Measurements from ENCODE around the gene SEL1L3. TPM values are rescaled to one million over a fixed set of nuclear protein-coding genes. Genes with fewer than 3 reads are reported as not detected.

Gene SEL1L3
- total RNA-seq, 1 donor from 2014 or later = 221 TPM

GRCh38 chr4:25818371-25818871 is 44.4 kb downstream of the SEL1L3 start:
- DNase-seq (ENCODE audit: low spot score) = no peak

DNA sequence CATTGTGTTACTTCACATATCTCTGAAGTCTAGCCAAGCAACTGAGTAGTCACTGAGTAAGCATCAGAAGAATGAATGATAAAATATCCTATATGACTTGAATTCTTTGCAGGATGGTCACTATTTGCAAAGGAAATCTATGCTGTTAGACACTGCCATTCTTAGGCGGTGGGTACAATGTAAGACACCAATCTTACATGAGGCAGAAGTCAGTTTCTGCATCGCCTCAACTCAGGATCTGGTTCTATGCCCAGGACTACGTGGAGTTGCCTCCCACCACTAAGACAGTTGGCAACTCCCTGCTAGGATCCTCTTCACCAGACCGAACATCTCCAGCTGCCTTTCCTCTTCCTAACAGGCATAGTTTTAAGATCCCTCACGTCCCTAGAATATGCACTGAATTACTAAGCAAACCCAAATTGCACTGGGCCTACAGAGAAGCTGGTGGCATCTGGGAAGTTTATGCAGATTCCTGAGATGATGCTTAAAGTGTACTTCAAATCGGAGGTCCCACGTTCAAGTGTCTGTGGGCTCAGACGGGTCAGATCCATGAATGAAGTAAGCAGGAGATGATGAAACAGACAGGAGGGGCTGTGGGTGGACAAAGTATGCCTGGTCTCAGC is 45.6 kb downstream of the SEL1L3 start:
- DNase-seq (ENCODE audit: low spot score) = no peak

DNA sequence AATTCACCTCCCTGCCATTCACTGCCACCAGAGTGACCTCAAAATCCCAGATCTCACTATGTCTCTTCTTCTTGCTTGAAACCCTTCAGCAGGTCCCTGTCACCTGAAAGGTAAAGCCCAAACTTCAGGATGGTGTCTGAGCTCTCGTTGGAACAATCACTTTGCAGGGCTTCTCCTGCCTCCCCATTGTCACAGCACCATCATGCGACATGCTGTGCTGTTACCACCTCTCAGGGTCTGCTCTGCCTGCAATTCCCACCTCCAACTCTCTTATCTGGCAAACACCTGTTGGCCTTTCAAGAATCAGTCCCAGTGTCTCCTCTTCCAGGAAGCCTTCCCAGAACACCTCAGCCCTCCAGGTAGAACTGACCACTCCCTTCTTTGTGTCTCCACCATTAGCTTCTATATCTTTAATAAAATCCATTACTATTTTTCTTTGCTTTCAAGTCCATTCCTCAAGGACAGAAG is 46.2 kb downstream of the SEL1L3 start:
- no peak for DNase-seq (ENCODE audit: low spot score)

DNA sequence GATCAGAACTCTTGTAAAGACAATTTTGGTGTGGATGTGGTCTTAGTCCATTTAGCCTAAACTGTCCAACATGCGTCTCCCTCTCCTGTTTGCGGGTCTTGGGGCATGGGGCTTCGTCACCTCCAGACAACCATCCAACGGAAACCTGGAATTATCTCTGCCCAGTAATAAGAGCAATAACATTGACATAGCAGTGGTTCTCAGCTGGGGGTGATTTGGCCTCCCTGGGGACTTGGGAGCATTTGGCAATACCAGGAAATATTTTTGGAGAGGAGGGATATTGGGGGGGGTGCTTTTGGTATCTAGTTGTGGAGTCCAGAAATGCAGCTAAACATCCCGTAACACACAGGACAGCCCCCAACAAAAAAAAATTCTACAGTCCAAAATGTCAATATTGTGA is 47.2 kb downstream of the SEL1L3 start:
- DNase-seq (ENCODE audit: low spot score) = no peak

GRCh38 chr4:25814301-25815136 is 48.3 kb downstream of the SEL1L3 start:
- peak; percentile 67 for DNase-seq (ENCODE audit: low spot score)

DNA sequence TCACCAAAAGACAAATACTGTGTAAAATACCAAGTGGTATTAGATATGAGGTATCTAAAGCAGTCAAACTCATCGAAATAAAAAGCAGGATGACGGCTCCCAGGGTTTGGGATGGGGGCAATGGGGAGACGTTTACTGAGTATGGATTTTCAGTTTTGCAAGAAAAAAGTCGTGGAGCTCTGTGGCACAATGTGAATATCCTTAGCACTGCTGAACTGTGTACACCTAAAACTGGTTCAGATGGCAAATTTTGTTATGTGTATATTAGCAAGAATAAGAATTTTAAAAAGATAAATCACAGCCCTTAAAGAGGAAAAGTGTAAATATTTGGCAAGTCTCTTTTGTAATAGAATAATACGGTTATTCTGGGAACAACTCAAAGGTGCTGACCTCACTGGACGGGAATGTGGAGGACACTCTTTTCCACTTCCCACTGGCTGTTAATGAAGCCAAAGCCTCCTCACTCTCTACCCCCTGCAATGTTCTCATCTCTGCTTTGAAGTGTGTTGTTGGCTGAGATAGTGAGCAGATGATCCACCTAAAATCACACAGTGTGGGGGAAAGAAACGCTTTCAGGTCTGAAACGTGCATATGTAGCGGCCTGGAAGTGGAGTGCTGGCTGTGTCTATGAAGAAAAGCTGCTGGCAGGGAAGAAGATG is 49.2 kb downstream of the SEL1L3 start:
- DNase-seq (ENCODE audit: low spot score) = no peak

- DNase-seq (ENCODE audit: low spot score) = no peak
Measured at GRCh38 chr4:25811841-25812240, 50.9 kb downstream of the SEL1L3 start.

DNA sequence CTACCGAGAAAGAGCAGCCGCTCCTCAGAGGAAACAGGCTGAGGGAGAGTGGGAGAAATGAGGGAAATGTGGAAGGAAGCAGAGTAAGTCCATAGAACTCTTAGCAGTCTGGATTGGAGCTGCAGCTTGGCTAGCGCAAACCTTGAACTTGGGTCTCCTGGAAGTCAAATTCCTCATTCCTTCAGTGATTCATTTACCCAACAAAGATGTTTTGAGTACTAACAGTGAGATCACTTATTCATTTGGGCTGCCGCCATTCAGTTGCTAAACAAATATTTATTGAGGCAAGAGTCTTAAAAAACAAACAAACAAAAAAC is 51.5 kb downstream of the SEL1L3 start:
- DNase-seq (ENCODE audit: low spot score) = no peak

DNA sequence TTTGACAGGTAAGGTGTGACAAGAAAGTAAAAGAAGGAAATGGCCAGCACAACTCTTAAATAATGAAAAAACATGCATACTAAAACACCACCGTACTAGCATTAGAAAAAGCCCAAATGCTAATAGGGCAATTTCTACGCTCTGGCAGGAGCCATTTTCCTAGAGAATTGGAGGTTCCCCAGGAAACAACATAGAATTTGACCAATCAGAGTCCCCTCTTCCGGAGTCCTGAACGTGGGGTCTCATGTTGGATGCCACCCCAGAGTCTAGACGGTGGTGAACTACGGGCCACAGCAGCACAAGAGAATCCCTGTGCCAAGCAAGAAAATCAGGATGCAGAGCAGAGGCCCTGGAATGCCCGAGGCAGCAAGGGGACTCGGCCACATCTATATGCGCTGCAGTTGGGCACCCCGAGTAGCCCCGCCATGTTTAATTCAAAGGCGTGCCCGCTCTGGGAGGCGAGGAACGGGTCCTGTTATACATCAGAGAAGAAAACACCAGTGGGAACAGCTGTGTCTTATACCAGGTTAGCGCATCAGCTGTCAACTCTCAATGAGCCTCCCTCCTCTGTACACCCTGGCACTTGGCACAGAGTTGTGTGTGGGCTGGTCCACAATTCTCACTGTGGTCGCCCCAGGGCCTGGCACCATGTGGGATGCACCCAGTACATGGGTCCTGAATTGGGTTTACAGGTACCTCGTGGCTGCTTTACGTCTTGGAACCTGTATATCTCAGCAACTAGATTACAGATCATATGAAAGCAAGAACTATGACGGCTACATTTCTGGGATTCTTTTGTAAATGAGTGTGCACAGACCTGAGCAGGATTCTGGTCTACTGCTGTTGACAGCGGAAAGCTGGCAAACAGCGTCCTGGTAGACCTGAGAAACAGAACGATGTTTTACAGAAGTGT is 52.1 kb downstream of the SEL1L3 start:
- no peak for DNase-seq (ENCODE audit: low spot score)

- DNase-seq (ENCODE audit: low spot score) = peak; percentile 55
Measured at GRCh38 chr4:25809996-25810395, 52.8 kb downstream of the SEL1L3 start.

DNA sequence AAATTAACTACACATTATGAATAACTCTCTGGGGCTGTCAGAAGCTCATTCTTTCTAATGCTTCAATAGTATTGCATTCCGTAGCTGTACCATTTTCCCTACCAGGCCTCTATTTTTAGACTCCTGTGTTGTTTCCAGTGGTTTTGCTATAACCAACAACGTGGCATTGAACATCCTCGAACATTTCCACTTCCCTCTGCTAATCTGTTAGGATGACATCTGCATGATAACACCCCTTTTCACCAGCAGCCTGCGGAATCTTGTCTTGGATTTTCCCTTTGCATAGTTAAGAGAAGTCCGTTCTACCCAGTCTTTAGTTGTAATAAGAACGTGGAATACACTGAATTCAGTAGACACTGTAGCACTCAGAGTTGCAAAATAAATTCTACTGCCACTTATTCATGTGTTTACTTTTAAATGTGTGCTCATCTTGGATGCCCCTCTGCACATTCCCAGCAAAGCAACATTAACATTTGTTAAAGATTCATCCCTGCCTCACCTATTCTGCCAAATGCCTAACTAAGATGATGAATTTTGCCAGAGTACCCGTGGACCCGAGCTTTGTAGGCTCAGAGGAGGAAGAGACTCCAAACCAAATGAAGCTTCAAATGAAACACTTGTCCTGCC is 55.6 kb downstream of the SEL1L3 start:
- DNase-seq (ENCODE audit: low spot score) = no peak

- no peak for DNase-seq (ENCODE audit: low spot score)
Measured at GRCh38 chr4:25805255-25805860, 57.4 kb downstream of the SEL1L3 start.

DNA sequence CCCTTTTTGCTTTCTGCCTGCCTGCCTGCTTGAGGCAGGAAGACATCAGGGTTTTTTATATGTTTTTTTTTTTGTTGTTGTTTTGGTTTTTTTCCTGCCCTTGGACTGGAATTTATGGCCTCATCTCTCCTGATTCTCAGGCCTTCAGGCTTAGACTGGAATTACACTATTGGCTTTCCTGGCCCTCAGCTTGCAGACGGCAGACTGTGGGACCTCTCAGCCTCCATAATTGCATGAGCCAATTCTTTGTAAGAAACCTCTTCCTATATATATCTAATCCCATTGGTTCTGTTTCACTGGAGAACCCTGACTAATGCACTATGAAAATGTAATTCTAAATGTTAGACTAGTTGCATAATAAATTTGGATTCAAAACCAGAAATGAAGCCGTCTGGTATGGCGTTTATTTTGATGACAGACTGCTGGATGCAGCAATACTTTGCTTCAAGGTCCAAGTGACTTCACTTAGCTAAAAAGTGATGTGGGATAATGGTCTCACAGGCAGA is 59.0 kb downstream of the SEL1L3 start:
- no peak for DNase-seq (ENCODE audit: low spot score)

DNA sequence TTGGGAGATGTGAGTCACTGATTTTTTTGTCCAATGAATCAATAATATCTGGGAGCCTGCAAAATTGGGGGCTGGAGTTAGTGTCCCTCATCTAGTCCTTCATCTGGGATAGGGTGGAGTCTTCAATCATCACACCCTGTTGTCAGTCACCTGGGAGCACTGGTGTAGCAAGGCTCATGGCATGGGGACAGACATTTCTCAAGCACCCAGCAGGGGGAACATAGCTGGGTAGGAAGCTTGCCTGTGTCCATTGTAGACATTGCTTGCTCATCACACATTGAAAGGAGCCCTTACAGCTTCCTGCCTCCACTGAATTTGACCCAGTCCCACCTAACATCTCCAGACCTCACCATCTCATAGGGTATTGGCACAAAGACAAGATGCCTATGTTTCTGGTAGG is 61.2 kb downstream of the SEL1L3 start:
- no peak for DNase-seq (ENCODE audit: low spot score)

DNA sequence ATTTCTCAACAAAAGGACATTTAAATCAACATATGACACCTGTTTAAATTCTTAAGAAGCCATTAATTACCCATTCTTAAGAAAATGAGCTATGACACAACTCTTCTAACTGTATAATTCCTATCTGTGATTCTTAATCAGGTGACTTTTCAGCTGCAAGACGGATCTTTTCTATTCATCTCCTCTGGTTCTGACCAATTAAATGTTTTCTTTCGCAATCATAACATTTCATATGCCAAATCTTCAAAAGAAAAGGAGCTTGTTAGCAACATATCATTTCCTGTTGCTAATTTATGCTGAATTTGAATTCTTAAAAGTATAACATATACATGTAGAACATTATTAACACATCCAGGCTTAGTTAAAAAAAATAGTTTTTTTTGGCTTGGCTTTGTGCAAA is 62.5 kb downstream of the SEL1L3 start:
- DNase-seq (ENCODE audit: low spot score) = no peak

DNA sequence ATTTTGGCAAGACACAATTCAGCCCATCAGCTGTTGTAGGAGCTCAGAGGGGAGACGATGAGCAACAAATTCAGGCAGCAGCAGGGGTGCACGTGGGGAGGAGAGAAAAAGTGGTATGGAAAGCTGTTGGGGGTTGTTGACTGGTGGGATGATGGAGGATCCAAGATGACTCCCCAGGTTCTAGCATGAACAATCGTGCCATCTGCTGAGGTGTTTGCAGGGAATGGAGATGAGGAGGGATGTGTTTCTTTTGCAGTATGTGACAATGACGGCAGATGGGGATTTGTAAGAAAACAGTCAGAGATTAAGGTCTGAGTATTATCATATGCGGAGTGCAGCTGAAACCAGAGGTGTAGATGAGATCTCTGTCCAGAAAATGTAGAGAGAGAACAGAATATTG is 63.3 kb downstream of the SEL1L3 start:
- no peak for DNase-seq (ENCODE audit: low spot score)

DNA sequence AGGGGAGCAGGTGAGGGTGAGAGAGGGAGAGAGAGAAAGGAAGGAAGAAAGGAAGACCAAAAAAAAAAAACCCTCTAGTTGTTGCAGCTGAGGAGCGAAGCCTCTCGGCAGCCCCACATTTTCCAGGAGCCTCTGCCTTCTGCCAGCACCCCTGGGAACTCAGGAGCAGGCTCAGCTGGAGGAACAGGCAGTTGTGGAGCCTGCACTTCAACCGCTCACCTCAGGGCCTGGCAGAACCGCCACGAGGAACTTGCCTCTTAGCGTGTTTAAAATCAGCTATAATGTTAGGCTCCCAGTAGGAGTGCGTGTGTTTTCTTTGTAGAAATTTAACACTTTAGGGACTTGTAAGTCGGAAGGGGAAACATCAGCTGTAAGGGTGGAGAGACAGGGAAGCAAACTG is 65.7 kb downstream of the SEL1L3 start:
- no peak for DNase-seq (ENCODE audit: low spot score)

DNA sequence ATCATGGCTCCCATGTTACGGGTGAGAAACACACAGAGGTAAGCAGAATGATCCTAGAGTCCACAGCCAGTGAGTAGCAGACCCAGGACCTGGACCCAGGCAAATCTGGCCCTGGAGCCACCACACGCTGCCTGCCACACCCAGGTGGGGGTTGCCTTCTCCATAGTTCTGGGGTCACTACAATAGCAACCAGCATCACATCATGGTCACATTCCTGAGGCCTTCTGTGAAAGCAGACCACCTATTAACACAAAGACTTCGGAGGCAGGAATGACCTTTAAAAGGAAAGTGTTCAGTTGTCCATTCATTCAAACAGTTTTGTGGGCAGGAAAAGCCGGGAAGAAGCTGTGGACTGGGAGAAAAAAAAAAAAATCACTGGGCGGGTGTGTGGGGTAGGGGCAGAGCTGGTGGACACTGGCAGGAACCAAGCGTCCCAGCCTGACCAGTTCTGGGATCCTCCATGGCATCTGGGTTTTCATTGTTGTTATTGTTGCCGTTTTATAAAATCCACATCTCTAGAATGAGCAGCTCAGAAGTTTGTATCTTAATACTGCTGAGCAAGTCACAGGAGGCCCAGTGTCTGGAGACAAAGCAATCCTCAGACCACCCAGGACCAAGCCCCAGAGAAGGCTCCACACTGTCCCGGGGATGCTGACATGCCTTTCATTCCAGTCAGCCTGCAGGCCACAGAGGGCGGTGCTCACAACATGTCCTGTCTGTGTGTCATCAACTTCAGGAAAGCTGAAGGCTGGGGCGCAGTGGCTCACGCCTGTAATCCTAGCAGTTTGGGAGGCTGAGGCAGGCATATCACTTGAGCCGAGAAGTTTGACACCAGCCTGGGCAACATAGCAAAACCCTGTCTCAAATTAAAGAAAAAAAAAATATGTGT is 67.0 kb downstream of the SEL1L3 start:
- DNase-seq (ENCODE audit: low spot score) = no peak

GRCh38 chr4:25795091-25795490 is 67.7 kb downstream of the SEL1L3 start:
- DNase-seq (ENCODE audit: low spot score) = no peak

DNA sequence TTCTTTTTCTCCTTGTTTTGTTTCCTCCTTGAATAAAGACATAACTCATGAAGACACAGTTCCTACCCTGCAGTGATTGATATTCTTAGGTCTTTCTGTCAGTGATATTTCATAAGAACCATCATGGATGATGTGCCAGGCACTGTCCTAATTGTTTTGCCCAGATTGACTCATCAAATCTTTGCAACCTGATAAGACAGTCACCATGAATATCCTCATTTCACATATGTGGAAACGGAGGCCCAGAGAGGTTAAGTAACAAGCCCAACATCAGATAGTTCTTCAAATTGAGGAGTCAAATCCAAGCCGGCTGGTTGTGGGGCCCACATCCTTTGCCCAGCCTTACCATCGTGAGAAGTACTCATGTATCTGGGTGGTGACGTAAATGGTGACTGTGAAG is 69.9 kb downstream of the SEL1L3 start:
- DNase-seq (ENCODE audit: low spot score) = no peak

Measured in mucosa of gallbladder (tissue), 1 donor.